ENCODE results near the gene PTPRM. TPM values are rescaled to one million over a fixed set of nuclear protein-coding genes. Genes with fewer than 3 reads are reported as not detected.

Gene PTPRM
- total RNA-seq, 1 donor from 2014 or later, result 63.2 TPM

- TF ChIP-seq CTCF (conservative IDR thresholded peaks at IDR 0.05; ENCODE audit: low read depth, low read length), result no peak
- H3K4me3 ChIP-seq (ENCODE audit: low read depth, low read length), result no peak overlapping the region
- no peak for DNase-seq (ENCODE audit: low read depth)
These were observed 788.9 kb downstream of the PTPRM start for GRCh38 chr18:8356001-8356400.

DNA sequence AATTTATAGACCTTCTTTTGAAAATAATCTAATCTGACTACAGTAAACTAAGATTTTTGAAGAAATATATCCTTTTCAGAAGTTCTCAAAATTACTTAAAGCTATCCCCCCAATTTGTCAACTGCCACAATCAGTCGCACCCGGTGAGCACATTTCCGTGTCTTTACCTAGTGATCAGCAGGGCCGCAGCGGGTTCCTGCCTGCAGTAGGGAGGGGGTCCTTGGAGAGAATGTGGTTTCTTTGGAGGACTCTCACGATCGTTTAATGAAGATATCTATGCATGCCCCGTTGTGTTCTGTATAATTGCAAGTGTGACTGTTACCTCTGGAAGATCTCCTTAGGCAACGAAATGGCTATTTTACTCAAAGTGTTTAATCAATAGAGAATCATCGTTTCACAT is 790.2 kb downstream of the PTPRM start:
- TF ChIP-seq CTCF (conservative IDR thresholded peaks at IDR 0.05; ENCODE audit: low read depth, low read length), result no peak
- DNase-seq (ENCODE audit: low read depth), result no peak
- H3K4me3 ChIP-seq (ENCODE audit: low read depth, low read length), result no peak overlapping the region

DNA sequence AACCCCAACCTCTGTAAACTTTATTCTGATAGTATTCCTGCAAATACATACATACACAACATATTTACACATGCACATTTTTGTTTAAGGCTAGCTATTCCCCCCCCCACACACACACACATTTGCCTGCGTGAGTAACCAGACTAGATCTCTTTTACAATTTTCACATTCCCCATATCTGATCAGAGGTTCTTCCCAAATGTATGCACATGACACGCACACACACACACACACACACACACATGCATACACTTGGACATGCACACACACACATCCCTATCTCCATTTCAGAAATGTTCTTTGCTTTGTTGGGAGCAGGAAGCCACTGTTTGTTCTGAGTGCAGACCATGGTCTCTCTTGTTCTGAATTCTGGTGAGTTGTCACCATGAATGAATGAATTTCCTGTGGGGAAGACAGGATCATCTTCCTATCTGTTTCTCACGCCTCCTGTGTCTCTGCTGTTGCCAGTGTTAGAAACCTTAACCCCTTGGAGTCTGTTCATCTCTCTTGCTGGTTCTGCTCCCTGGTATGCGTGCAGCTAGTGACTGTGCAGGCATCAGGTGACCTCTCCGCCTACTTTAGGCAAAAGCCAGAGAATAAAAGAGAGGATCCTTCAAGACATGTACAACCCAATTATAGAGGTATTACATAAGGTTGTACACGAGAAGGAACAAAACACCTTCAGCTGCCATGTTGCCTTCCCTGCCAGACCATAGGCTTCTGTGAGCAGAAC is 791.1 kb downstream of the PTPRM start:
- DNase-seq (ENCODE audit: low read depth), result no peak
- no peak overlapping the region for H3K4me3 ChIP-seq (ENCODE audit: low read depth, low read length)
- TF ChIP-seq CTCF (conservative IDR thresholded peaks at IDR 0.05; ENCODE audit: low read depth, low read length), result no peak

- no peak for TF ChIP-seq CTCF (conservative IDR thresholded peaks at IDR 0.05; ENCODE audit: low read depth, low read length)
- no peak for DNase-seq (ENCODE audit: low read depth)
- H3K4me3 ChIP-seq (ENCODE audit: low read depth, low read length), result no peak overlapping the region
These were observed 792.0 kb downstream of the PTPRM start for GRCh38 chr18:8359076-8359475.

DNA sequence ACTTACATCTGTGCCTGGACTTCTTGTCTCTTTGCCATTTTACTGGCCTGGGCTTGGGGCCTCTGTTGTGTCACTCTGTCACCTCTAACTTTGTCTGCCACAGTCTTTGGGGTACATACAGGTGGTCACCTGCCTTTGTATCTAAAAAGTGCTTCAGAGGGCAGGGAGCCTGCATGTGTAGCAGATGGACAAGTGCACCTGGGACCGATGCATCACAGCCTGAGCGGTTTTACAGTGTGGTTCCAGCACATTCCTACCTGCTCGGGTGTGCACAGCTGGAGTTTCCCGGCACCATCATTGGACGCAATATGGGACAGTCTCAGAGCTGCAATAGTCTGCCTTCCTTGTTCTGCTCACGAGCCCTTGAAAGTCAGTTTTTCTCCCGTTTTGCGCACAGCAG is 792.4 kb downstream of the PTPRM start:
- no peak for TF ChIP-seq CTCF (conservative IDR thresholded peaks at IDR 0.05; ENCODE audit: low read depth, low read length)
- no peak for DNase-seq (ENCODE audit: low read depth)
- no peak overlapping the region for H3K4me3 ChIP-seq (ENCODE audit: low read depth, low read length)

DNA sequence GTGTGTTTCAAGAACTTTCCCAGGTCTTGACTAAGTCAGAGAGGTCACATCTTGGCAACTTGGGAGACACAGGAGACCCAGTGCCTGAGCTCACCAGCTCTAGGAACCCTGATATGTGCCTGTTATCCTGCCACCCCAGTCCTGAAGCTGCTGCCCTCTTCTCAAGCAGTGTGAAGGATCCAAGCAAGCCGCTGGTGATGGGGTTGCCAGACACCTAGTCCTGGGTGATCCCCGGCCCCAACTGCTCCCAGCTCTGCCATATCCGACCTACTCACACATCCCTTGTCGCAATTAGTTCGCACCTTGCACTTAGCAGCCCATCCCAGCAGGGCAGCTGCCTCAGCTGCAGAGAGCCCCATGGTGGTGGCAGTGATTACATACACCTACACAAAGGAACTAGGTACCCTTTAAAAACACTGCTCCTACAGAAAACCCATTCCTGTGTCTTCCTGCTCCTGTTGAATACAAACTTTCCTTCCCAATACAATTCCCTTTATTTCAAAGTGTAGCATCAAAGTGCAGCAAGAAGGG is 794.9 kb downstream of the PTPRM start:
- no peak for TF ChIP-seq CTCF (conservative IDR thresholded peaks at IDR 0.05; ENCODE audit: low read depth, low read length)
- DNase-seq (ENCODE audit: low read depth), result no peak
- H3K4me3 ChIP-seq (ENCODE audit: low read depth, low read length), result no peak overlapping the region

DNA sequence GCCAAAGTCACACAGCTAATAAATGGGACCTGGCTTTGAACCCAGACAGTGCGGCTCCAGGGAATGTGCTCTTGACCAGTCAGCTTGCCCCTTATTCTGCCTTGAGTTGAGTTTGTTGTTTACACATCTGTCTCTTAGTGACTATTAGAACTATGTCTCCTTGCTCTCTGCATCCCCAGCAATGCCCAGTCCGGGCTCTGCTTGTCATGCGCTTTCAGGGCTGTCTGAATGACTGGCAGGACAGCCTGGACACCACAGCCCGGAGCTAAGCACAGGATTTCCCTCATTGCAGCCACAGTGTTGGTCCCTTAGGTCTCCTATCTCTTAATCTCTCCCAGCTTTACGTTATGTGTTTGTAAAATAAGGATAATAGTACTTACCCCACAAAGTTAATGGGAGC is 795.7 kb downstream of the PTPRM start:
- TF ChIP-seq CTCF (conservative IDR thresholded peaks at IDR 0.05; ENCODE audit: low read depth, low read length), result no peak
- H3K4me3 ChIP-seq (ENCODE audit: low read depth, low read length), result no peak overlapping the region
- no peak for DNase-seq (ENCODE audit: low read depth)
